ENCODE data around the gene SP1.
"Not testable (repeated sequence)": the region's sequence is repeated elsewhere in the genome, so short reads cannot be mapped to it uniquely, and the experiment has no call there.

Gene SP1

DNA sequence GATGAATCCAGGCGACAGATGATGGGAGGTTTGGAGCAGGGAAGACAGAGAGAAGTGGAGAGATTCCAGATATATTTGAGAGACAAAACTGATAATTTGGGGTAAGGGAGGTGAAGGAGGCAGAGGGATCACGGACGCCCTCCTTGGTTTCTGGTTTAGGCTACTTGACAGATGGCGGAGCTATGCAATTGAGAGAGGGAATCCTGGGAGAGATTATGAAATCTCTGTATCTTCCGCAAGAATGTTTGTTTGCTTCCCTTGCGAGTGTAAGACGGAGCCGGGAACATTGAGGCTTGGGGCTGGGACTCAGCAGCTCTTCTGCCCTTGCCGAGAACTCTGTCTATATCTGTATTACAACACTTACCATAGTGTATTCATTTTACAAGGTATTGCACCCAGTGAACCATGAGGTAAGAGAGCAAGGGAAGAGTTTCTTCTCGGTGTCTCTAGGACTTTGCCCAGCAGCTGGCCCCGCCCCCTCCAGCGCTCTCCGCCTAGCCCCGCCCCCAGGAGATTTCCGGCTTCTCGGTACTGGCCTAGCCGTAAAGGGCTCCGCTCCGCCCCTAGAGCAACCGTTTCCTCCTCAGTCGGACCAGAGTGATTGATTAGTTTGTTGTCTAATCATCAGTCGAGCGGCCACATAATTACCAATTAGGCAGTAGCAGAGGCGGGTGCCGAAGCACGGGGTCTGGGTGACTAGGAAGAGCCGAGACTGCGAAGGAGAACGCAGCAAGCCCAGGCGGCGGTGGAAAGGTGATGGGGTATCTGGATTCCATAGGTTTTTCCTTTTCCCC, 61.3 kb downstream of the SP1 start, which contains the start of gene PRR13:
Gene PRR13 (plus strand): TSS at position 695 of the 794 bp plus-strand sequence. CDS start 981 bp downstream, outside the sequence.
- in situ Hi-C loops (cut with MboI; ENCODE audit: low pct_unique_long_range_greater_than_20kb, low sequenced_read_pairs, unreplicated experiment) = no loop called here
- no peak for TF ChIP-seq CTCF (IDR thresholded peaks at IDR 0.05; ENCODE audit: extremely low read depth, insufficient read depth, missing control alignments)
- peak; percentile 96 for DNase-seq (ENCODE audit: low spot score)

GRCh38 chr12:53443955-53444354, 64.0 kb downstream of the SP1 start:
- in situ Hi-C loops (cut with MboI; ENCODE audit: low pct_unique_long_range_greater_than_20kb, low sequenced_read_pairs, unreplicated experiment) = no loop called here
- DNase-seq (ENCODE audit: low spot score) = no peak
- no peak for TF ChIP-seq CTCF (IDR thresholded peaks at IDR 0.05; ENCODE audit: extremely low read depth, insufficient read depth, missing control alignments)

GRCh38 chr12:53444593-53445325, 64.8 kb downstream of the SP1 start:
- in situ Hi-C loops (cut with MboI; ENCODE audit: low pct_unique_long_range_greater_than_20kb, low sequenced_read_pairs, unreplicated experiment); DNase-seq (ENCODE audit: low spot score): not testable (repeated sequence)

- no peak for DNase-seq (ENCODE audit: low spot score)
- TF ChIP-seq CTCF (IDR thresholded peaks at IDR 0.05; ENCODE audit: extremely low read depth, insufficient read depth, missing control alignments) = no peak
- in situ Hi-C loops (cut with MboI; ENCODE audit: low pct_unique_long_range_greater_than_20kb, low sequenced_read_pairs, unreplicated experiment) = no loop called here
These were observed 71.0 kb downstream of the SP1 start for GRCh38 chr12:53450936-53451335.

DNA sequence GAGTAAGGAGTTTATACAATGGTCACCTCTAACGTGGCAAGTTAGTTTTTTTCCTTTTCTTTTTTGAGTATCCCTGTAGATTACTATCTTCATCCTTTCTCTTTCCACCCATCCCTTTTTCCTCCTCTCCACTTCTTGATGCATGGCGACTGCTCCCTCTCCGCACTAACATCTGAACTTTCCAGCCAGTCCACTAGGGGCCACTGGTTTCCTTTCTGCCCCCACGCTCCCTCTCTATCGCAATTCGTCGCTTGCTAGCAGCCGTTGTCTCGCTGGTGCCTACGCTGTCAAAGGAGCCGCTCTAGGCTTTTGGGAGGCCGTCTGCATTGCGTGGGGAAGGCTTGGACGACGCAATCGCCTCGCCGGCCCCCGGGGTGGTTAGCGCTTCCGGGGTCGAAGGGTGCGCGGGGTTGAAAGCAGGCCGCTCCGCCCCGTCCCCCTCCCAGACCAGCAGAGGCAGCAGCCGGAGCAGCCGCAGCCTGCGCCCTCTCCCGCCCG, 71.7 kb downstream of the SP1 start, which contains the start of gene PCBP2:
Gene PCBP2 (plus strand): TSS at position 442 of the 498 bp plus-strand sequence. CDS start 2,699 bp downstream, outside the sequence.
- TF ChIP-seq CTCF (IDR thresholded peaks at IDR 0.05; ENCODE audit: extremely low read depth, insufficient read depth, missing control alignments) = peak; percentile 85
- peak; percentile 97 for DNase-seq (ENCODE audit: low spot score)
- in situ Hi-C loops (cut with MboI; ENCODE audit: low pct_unique_long_range_greater_than_20kb, low sequenced_read_pairs, unreplicated experiment) = no loop called here

- DNase-seq (ENCODE audit: low spot score) = peak; percentile 87
- in situ Hi-C loops (cut with MboI; ENCODE audit: low pct_unique_long_range_greater_than_20kb, low sequenced_read_pairs, unreplicated experiment) = no loop called here
- peak; percentile 42 for TF ChIP-seq CTCF (IDR thresholded peaks at IDR 0.05; ENCODE audit: extremely low read depth, insufficient read depth, missing control alignments)
These were observed 72.4 kb downstream of the SP1 start for GRCh38 chr12:53452159-53453077.
